Measurements from ENCODE around the gene SLC6A18. TPM values are rescaled to one million over a fixed set of nuclear protein-coding genes. Genes with fewer than 3 reads are reported as not detected.

The SLC6A18 gene
- total and polyA plus RNA-seq, 2 experiments from 2014 or later: not detected

DNA sequence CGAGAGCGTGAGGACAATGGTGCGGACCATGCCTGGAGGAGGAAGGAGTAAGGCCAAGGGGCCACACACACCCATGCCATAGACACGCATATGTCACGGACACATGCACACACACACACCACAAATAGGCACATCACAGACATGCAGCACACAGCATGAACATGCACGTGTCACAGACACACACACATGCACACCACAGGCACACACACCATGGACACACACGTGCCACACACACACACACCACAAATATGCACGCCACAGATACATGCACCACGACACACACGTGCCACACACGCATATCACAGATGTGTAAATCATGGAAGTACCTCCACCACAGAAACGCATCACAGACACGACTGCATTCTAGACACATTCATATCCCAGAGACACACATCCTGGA, 53.0 kb downstream of the SLC6A18 start:
- Histone ChIP-seq H3K4me3 (no peak overlapping the region), H3K36me3 (no peaks in the 10 kb centered on the region), H3K27ac (no peak overlapping the region), H3K9me3 (ENCODE audit: low read depth) (no peaks in the 10 kb centered on the region), H3K4me1 (ENCODE audit: low read depth) (no peaks in the 10 kb centered on the region), H3K27me3 (no peaks in the 10 kb centered on the region)
- DNase-seq (ENCODE audit: low read depth in 1 of 2, low spot score in 1 of 2): no peak
- TF ChIP-seq, protein P1, sequence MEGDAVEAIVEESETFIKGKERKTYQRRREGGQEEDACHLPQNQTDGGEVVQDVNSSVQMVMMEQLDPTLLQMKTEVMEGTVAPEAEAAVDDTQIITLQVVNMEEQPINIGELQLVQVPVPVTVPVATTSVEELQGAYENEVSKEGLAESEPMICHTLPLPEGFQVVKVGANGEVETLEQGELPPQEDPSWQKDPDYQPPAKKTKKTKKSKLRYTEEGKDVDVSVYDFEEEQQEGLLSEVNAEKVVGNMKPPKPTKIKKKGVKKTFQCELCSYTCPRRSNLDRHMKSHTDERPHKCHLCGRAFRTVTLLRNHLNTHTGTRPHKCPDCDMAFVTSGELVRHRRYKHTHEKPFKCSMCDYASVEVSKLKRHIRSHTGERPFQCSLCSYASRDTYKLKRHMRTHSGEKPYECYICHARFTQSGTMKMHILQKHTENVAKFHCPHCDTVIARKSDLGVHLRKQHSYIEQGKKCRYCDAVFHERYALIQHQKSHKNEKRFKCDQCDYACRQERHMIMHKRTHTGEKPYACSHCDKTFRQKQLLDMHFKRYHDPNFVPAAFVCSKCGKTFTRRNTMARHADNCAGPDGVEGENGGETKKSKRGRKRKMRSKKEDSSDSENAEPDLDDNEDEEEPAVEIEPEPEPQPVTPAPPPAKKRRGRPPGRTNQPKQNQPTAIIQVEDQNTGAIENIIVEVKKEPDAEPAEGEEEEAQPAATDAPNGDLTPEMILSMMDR (IDR thresholded peaks at IDR 0.05; ENCODE audit: low read depth, low read length): no peak

DNA sequence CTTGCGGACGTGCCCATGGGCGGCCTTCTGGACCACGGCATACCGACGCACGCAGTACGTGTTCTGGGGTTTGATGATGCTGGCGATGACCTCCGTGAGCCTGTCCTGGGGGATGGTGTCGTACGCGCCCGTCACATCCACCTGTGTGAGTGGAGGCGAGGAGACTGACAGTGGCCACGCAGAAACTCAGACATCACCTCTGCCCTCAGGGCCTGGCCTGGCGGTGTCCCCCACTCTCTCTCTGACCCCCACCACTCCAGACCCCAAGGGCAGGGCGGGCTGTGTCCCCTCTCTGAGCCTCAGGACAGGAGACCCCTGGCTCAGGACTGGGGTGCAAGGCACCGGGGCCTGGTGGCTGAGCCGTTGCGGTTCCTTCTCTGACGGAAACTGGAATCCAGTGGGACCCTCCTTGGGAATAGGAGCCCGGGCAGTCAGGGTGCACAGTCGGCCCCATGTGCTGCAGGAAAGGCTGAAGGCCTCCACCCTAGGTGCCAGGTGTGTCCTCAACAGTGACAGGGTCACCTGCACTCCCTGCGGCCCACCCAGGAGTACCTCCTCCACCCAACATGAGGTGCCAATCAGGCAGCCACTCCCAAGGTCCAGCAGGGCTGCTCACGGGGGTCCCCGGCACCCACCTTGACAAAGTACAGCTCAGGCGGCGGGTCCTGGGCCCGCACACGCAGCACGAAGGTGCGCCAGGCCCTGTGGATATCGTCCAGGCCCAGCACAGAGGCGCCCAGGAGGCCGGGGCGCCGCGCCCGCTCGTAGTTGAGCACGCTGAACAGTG, 53.7 kb downstream of the SLC6A18 start:
- DNase-seq (ENCODE audit: low read depth in 1 of 2, low spot score in 1 of 2): no peak
- H3K4me1 ChIP-seq (ENCODE audit: low read depth): no peaks in the 10 kb centered on the region
- H3K4me3 ChIP-seq: no peak overlapping the region
- H3K36me3 ChIP-seq: no peaks in the 10 kb centered on the region
- no peaks in the 10 kb centered on the region for H3K27me3 ChIP-seq
- TF ChIP-seq, protein P1 (IDR thresholded peaks at IDR 0.05; ENCODE audit: low read depth, low read length): no peak
- H3K9me3 ChIP-seq (ENCODE audit: low read depth): no peaks in the 10 kb centered on the region
- no peak overlapping the region for H3K27ac ChIP-seq

GRCh38 chr5:1279443-1280151, 54.4 kb downstream of the SLC6A18 start:
- TF ChIP-seq, protein P1 (IDR thresholded peaks at IDR 0.05; ENCODE audit: low read depth, low read length): no peak
- Histone ChIP-seq H3K27me3 (no peaks in the 10 kb centered on the region), H3K4me1 (ENCODE audit: low read depth) (no peaks in the 10 kb centered on the region), H3K36me3 (no peaks in the 10 kb centered on the region), H3K9me3 (ENCODE audit: low read depth) (no peaks in the 10 kb centered on the region), H3K27ac (no peak overlapping the region), H3K4me3 (no peak overlapping the region)
- DNase-seq (ENCODE audit: low read depth in 1 of 2, low spot score in 1 of 2): no peak

DNA sequence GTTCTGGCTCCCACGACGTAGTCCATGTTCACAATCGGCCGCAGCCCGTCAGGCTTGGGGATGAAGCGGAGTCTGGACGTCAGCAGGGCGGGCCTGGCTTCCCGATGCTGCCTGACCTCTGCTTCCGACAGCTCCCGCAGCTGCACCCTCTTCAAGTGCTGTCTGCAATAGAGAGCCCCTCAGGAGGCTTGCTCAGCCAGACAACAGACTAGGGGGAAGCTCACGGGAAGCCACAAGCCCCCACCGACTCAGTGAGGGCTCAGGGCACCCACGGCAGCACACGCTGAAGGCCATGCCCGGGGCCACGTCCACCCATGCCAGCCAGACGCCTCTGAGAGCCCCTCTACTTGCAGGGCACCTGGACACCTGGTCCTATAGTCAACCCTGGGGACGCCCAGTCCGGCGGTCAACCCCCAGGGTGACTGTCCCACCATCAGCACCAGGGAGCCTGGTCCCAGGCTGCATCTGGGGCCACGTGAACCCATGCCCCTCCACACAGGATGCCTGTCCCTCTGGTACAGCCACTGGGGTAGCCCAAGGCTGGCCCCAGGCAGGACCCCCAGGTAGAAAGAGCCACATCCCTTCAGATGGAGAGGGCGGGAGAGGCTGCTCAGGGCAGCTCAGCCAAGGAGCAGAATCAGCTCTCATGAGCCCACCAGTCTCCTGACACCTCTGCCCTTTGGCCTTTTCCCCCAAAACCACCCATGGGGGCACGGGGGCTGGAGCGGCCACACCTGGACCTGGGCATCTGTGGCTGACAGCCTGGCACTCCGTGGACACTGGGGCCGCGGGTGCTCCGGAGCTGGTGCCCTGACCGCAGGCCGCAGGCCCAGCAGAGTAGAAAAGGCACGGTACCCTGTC, 55.2 kb downstream of the SLC6A18 start:
- TF ChIP-seq, protein P1 (IDR thresholded peaks at IDR 0.05; ENCODE audit: low read depth, low read length): no peak
- H3K9me3 ChIP-seq (ENCODE audit: low read depth): no peaks in the 10 kb centered on the region
- DNase-seq (ENCODE audit: low read depth in 1 of 2, low spot score in 1 of 2): no peak

DNA sequence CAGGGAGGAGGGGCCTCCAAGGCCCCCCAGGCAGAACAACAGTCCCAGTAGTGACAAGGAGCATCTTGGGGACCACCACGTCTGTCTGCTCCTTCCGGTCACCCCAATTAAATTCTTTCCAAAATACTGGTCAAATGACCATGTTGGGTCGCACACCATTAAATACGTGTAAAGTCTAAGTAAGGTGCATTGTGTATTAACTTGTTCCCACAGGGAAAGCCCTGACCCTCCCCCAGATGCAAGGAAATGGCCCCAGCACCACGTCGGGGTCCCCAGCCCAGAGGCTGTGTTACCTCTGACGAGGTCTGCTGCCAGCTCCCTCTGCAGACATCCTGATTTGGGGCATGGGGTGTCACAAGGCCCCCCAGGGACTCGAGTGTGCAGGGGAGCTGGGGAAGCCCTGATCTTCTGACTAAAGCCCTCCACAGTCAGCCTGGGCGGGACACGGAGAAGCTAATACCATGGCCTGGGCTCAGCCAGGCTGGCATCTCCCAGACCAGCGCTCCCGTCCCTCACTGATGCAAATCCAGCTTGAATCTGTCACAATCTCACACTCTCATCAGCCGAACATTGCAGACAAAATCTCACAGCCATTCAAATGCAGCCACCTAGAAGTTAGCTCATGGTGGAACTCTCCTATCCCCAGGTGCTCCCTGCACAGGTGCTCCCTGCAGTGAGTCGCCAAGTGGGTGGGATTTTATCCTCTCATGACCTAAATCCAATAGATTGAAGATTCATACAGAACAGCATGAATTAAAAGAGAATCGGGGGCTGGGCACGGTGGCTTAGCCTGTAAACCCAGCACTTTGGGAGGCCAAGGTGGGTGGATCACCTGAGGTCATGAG, 56.1 kb downstream of the SLC6A18 start:
- no peaks in the 10 kb centered on the region for H3K9me3 ChIP-seq (ENCODE audit: low read depth)
- no peak overlapping the region for H3K27ac ChIP-seq
- TF ChIP-seq, protein P1 (IDR thresholded peaks at IDR 0.05; ENCODE audit: low read depth, low read length): no peak
- DNase-seq (ENCODE audit: low read depth in 1 of 2, low spot score in 1 of 2): no peak
- H3K4me1 ChIP-seq (ENCODE audit: low read depth): no peaks in the 10 kb centered on the region
- no peak overlapping the region for H3K4me3 ChIP-seq
- no peaks in the 10 kb centered on the region for H3K36me3 ChIP-seq
- H3K27me3 ChIP-seq: no peaks in the 10 kb centered on the region

More for the DNA sequence above, 55.2 kb downstream of the SLC6A18 start:
- Histone ChIP-seq H3K36me3 (no peaks in the 10 kb centered on the region), H3K4me1 (ENCODE audit: low read depth) (no peaks in the 10 kb centered on the region), H3K27ac (no peak overlapping the region), H3K4me3 (no peak overlapping the region), H3K27me3 (no peaks in the 10 kb centered on the region)
